Activated CD4-positive, alpha-beta T cell treated with anti-CD3 and anti-CD28 coated beads, Interleukin-2, amount 50 U/mL, for 16 hours (primary cell): Measurements from ENCODE around the gene KIF3B.
"Not testable (repeated sequence)": the region's sequence is repeated elsewhere in the genome, so short reads cannot be mapped to it uniquely, and the experiment has no call there.

Source experiments
- DNase-seq: peaks from one replicate; pipeline ENCODE4 v3.0.0-alpha.2; 2020

Gene KIF3B

DNA sequence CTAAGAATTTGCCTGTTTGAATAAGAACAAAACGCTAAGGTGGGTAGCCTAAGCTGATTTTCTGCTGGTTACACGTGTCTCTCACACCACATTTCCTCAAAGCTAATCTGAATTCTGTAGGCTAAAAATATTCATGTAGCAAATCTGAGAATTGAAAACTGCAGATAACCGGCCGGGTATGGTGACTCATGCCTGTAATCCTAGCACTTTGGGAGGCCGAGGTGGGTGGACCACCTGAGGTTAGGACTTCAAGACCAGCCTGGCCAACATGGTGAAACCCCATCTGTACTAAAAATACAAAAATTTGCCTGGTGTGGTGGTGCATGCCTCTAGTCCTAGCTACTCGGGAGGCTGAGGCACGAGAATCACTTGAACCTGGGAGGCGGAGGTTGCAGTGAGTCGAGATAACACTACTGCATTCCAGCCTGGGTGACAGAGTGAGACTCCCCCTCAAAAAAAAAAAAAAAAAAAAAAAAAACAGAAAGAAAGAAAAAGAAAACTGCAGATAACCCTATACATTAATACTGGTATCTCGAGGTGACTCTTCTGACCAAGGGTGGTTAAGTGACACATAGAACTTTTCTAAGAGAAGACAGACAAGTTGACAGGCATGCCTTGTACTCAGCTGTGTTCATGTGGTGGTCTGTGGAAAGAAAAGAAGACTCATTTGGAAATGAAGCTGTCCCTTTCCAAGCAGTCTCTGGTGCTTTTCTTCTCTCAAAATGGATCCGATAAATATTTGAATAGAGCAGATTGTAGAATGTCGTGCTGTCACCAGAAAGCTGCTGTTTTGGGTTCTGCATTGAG, 55.9 kb downstream of the KIF3B start:
- peak; percentile 91 for DNase-seq

DNA sequence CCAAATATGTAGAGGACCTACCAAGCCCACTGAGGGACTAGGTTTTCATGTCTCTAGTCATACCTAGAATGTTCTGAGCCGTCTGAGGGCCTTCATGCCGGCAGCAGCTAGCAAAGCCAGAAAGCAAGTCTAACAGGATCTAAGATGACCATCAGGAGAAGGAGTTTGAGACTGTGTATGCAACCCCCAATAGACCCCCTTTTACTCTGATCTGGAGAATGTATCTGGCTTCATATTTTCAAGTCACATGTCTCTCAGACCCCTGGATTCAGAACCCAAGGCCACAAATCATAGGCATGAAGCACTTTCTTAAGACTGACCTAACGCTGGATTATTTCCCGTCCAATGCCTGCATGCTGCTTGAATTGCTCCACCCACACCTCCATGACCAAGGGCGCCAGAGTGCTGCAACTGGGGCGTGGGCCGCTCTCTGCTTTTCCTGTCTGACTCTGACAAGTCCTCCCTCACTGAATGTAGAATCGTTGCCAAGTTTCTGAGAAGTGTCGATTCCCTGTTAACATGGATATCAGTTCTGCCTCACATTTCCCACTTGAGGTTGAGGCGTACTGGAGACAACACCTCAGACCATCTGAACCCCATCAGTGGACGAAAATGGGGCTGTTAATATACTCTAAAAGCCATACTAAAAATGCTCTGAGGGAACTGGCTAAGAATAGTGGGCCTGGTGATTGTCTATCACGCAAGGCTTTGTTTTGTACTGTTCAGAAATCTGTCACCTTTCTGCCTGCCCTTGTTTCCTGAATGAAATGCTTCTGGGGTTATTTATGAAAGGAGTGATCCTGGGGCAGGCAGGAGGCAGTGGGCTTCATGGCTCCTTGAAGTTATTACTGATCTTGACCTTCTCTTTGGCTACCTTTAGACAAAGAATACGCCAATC, 56.8 kb downstream of the KIF3B start:
- peak; percentile 81 for DNase-seq

DNA sequence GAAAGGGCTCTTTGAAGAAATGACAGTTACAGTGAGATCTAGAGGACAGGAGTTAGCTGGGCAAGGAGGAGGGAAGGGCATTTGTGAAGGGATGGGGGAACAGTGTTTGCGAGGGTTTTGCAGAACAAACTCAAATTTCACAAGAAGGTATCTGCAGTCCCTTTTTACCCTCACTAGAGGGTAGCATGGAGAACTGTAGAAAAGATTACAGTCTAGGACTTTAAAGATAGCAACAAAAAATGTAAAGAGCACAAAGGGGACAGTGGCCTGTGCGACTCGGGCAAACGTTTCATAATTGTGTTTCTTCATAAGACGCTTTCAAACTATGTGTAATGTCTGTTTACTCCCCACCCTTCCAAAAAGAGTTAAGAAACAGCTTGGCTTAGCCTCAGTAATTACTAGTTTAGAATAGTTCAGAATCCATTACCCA, 59.5 kb downstream of the KIF3B start:
- peak; percentile 49 for DNase-seq

DNA sequence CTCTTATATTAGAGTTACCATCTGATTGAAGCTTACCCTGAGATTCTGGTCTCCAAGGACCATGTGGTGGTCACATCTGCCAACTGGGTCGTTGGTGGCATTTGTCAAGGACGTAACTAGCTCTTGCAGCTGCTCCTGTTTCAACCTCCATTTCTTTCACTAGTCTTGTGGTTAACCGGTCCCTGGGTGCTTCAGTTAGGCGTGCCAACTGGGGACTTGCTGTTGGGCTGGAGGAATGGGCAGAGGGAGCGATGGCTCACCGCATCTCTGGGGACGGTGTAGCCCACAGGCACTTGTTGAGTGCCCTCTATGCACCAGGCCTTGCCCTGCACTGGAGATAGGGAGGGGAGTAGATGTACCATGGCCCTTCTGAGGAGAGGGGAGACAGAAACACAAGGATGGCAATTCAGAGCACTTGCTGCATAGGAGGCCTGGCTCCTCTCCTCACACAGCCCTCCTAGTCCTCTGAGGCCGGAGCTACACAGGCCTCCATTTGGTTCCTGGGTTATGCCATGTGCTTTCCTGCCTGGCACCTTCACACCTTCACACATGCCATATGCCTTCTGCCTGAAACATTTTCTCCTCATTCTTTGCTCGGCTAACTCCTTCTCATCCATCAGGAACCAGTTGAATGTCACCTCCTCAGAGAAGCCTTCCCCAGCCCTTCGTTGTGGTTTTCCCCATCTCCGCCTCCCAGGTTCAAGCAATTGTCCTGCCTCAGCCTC, 60.6 kb downstream of the KIF3B start:
- no peak for DNase-seq

DNA sequence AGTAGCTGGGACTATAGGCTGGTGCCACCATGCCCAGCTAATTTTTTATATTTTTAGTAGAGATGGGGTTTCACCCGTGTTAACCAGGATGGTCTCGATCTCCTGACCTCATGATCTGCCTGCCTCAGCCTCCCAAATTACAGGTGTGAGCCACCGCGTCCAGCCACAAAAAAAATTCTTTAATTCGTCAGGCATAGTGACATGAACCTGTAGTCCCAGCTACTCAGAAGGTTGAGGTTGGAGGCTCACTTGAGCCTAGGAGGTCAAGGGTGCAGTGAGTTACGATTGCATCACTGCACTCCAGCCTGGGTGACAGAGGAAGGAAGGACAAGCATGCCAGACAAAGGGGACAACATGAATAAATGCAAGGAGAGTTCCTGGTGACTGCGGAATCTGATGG, 61.2 kb downstream of the KIF3B start:
- DNase-seq, result no peak

DNA sequence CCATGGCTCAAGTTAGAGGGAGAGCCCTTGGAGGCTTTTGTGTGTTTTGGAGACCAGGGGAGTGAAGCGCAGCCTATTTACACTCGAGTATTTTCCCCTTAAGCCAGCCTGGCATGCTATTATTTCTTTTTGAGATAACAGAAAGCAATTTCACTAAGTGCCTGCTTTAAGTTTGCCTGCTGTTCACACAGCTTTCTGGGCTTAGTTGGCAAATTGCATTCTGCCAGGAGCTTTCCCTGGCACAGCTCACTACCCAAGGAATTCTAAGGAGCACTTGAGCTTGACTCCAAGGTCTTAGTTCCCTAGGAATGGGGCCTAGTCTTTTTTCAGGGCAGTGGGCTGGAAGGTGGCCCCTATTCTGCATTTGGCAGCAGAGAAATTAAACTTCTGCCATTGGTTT, 61.7 kb downstream of the KIF3B start:
- DNase-seq, result no peak

DNA sequence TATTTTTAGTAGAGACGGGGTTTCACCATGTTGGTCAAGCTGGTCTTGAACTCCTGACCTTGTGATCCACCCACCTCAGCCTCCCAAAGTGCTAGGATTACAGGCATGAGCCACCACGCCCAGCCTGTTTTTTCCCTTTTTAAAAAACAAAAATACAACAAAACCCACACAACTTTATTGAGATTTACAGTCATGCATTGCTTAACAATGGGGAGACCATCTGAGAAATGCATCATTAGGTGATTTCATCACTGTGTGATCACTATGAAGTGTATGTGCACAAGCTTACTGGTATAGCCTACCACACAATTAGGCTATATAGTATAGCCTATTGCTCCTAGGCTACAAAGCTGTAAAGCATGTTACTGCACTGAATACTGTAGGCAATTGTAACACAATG, 63.6 kb downstream of the KIF3B start:
- DNase-seq, result not testable (repeated sequence)

DNA sequence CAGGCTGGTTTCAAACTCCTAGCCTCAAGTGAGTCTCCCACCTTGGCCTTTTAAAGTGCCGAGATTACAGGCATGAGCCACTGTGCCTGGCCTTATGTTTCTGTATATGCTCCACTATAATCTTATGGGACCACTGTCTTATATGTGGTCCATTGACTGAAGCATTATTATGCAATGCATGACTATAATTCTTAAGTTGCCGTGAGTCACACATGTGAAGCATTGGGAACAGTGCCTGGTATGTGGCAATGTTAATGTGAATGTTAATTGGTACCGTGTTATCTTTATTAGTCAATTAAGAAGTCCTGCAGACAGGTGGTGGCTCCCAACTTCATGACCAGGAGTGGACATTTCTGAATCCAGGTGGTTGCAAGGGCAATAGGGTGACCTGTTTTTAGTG, 66.0 kb downstream of the KIF3B start:
- no peak for DNase-seq

DNA sequence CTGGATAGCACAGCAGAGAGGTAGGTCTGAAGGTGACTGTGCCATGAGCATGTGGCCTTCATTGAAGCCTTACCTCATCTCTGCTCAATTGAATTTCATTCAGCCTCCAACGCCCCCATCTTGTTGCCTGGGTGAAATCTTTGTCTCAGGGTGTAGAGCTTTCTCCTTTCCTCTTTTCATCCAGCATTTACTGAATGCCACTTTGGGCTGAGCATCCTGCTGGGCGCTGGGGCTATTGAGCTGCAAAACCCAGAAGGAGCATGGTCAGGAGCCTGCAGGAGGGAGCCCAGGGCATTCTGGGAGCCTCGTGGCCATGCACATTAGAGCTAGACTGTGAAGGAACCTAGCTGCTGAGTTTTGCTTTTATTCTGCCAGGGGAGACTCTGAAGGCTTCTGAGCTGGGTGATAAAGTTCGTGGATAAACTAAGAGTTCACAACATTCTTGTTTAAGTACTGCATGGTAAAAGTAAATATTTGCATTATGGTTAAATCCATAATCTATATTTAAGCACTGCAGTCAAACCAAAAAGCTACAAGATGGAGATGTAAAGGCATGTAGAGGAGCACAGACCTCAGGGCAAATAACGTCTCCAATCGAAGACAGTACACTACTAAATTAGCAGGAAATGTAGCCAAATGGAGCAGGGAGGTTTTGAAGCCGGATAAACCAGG, 67.5 kb downstream of the KIF3B start:
- DNase-seq, result no peak

DNA sequence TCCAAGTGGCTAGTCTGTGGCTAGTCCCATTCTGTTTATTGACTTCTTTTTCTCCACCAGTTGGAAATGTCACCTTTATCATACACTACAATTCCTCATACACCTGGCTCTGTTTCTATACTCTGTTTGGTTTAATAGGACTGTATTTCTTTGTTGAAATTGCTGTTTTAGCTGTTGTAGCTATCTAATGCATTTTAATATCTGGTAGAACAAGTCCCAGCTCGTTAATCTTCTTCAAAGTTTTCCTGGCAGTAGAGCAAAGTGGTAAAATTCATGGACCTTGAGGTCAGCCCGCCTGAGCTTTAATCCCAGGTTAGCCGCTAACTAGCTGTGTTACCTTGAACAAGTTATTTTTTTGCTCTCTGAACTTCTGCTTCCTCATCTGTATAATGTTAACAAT, 70.8 kb downstream of the KIF3B start:
- no peak for DNase-seq

DNA sequence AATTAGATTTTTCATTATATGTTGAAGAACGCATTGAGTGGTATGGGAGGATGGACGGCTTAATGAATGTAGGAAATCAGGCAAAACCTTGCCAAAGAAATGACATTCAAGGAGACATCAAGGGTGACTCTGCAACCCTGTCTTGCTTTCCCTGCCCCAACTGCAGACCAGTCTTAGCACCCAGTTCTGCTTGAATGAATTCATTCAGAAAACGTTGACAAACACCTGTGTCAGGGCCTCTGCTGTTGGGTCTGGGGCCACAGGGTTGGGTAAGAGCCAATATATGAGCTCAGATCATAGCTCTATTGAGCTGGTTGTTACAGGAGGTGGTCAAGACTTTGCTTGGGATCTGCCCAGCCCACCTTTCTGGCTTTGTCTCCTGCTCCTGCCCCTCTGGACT, 73.0 kb downstream of the KIF3B start:
- no peak for DNase-seq

DNA sequence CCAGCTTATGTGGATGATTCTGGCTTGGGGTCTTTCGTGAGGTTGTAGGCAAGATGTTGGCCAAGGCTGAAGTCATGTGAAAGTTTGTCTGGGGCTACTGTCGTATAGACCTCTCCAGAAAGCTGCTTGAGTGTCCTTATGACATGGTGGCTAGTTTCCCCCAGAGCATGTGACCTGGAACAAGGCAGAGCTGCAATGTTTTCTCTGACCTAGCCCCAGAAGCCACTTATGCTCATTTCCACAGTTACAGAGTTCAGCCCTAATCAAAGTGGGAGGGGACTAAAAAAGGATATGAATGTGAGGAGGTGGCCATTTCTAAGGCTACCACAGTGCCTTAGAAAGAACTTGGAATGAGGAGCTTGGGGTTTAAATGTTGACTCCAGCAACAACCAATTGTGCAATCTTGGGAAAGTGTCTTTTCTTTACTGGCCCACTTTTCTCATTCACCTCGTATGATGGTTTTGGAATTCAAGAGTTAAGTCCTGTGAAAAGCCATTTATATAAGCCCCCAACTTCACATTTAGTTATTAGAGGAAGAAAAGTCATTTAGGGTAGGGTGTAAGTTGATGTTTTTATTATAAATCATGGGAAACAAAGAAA, 74.8 kb downstream of the KIF3B start:
- no peak for DNase-seq

DNA sequence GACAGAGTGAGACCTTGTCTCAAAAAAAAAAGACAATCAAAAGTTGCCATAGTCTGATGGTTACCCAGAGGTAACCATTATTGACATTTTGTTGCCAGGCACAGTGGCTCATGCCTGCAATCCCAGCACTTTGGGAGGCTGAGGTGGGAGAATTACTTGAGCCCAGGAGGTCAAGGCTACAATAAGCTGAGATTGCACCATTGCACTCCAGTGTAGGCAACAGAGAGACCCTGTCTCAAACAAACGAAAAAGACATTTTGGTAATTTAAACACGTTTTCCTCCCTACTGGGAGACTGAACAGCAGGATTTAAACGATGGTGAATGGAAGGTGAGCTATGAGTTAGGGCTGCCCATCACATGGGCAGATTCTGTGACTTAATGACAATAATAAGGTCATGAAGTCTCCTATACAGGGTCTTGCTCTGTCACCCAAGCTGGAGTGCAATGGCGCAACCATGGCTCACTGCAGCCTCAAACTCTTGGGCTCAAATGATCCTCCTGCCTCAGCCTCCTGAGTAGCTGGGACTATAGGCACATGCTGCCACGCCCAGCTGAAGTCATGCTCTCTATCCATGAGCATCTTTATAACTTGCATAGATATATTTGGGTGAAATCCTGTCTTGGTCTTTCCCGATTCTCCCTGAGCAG, 76.5 kb downstream of the KIF3B start:
- DNase-seq, result no peak

DNA sequence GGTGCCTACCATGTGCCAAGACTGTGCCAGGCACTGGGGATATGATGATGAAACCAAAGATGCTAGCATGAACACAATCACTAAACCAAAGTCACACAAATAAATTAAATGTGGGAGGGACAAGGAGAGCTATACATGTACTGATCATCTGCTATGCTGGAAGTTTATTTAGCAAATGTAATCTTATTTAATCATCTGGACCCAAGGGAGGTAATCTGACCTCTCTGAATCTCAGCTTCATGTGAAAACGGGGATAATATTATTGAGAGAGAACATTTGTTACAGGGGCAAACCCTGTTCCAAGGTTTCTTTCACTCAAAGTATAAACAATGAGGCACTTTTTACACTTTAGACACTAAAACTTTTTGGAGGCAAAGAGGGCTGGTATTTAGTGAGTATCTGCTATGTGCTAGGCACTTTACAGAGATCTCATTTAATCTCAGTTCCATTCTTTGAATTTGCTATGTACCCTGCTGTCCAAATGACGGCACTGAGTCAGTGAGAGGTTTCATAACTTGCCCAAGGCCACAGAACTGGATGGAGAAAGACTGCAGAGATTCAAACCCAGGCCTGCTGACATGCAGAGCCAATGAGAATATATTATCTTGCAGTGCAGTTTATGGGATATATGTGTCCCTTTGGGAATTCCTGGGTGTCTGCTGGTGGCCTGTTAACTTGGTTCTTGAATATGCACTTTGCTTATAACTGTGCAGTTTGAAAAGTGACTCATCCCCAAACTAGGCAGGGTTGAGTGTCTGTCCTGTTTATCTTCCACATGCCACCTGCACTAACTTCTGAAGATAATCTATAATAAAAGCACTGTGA, 77.4 kb downstream of the KIF3B start:
- DNase-seq, result peak; percentile 81

DNA sequence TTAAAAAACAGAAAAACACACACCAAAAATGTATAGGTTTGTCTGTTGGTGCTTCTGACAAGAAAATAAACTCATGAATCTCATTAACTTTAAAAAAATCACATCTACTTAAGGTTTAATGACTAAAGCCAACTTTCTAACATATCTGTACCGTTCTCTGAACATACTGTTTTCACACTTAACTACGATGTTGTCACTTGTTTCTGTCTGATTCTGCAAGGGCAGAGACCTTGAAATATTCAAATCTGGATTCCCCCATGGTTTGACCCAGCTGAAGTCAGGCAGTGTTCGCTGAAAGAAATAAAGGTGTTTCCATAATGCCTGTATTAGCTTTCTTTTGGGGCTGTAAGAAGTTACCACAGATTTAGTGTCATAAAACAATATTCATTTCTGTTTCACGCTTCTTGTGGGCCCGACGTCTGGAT, 78.0 kb downstream of the KIF3B start:
- DNase-seq, result peak; percentile 90

DNA sequence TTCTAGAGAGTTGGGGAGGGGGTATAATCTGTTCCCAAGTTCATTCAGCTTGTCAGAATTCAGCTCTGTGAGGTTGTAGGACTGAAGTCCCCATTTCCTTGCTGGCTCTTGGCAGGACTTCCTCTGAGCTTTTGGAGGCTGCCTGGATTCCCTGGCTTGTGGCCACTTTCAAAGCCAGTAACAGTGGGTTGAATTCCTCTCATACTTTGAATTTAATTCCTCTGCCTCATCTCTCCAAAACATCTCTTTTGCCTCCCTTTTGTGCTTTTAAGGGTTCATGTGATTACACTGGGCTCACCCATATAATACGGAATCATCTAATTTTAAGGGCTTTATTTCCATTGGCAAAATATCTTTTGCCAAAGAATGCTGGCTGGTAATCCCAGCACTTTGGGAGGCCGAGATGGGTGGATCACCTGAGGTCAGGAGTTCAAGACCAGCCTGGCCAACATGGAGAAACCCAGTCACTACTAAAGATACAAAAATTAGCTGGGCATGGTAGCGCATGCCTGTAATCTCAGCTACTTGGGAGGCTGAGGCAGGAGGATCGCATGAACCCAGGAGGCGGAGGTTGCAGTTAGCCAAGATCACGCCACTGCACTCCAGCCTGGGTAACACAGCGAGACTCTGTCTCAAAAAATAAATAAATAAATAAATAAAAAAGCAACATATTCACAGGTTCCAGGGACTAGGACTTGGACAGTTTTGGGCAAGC, 78.6 kb downstream of the KIF3B start:
- DNase-seq, result not testable (repeated sequence)

DNA sequence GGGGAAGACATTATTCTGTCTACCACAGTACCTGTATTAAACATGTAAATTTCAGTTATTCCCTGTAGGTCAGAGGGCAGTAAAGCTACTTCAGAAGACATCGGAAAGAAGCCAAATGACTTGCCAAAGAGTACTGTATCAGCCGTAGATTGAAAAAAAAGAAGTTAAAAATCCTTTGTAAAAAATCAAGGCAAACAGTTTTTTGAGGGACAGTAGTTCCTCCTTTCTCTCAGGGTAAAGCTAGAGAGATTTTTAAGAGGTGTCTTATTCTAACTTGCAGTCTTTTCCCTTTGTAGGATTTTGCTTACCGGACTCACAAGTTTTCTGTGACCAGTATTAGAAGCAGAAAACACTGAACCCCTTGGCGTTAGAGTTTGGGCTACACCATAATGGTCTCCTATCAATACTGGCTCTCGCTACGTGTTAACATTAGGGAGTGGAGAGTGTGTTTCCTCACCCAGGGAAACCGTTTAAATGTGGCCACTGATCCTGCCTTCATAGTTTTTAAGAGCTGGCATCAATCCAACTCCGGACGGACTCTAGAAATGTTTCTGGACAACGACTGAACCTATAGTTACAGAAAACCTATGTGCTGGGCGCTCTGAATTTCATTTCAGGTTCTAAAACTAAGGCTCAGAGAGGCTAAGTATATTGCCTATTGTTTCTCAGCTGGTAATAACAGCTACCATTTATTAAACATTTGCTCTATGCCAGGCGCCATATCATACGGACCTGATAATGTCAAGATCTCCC, 79.3 kb downstream of the KIF3B start:
- DNase-seq, result no peak

DNA sequence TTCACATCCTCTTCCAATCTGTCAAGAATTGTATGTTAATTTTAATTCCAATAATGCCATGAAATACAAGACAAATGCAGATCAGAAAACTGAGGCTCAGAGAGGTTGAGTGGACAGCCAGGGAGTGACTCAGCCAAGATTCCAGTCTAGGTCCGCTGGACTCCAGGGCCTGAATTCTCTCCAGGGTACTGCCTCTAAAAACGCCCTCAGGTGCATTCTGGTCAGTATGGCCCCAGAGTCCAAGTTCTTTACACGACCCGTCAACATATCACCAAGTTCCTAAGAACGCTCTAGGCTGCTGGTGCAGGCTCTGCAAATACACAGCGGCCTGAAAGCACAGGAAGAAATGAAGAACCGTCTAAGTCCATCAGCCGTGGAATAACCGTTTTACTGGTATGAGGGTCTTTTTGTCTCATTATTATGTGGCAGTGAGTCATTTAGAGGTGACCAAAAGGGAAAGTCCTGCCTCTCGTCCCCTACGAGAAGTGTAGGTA, 80.0 kb downstream of the KIF3B start:
- no peak for DNase-seq
